Activated naive CD4-positive, alpha-beta T cell treated with anti-CD3 and anti-CD28 coated beads, Interleukin-2, amount 50 U/mL, for 72 hours (primary cell): ENCODE results near the gene NUDT19. TPM values are rescaled to one million over a fixed set of nuclear protein-coding genes. Genes with fewer than 3 reads are reported as not detected.

Source experiments
- total RNA-seq, 2 donors: library from RNA; stranded (reverse); gene quantifications; one replicate each; pipeline ENCODE4 v1.2.3, GENCODE V29; 2022

The NUDT19 gene
- total RNA-seq, 2 donors from 2014 or later: 10.1 to 15.9 TPM

Other genes starting within 250 kb of the NUDT19 start
- gene PDCD5, start 110.6 kb upstream of the NUDT19 start, total RNA-seq: 100 to 1,000 TPM in 1 of 2 donors, 10 to 100 TPM in 1; 68.3 to 121 TPM
- 10 to 100 TPM; 30.2 to 38.5 TPM for gene ANKRD27, start 16.6 kb upstream of the NUDT19 start, total RNA-seq
- under 1 TPM in 1 of 2 donors, not detected in 1; 0.39 TPM for gene RGS9BP, start 16.0 kb upstream of the NUDT19 start, total RNA-seq
- 1 to 10 TPM in 1 of 2 donors, under 1 TPM in 1; 0.09 to 5.8 TPM for gene TDRD12, start 27.9 kb downstream of the NUDT19 start, total RNA-seq
- gene SLC7A9, start 177.9 kb downstream of the NUDT19 start, total RNA-seq: not detected